NK-92 treated with Interleukin-12 subunit alpha and Interleukin-12 subunit beta, amount 100 ng/mL, for 24 hours (cell line): ENCODE measurements around the gene DOLK.
A peak's percentile ranks its signal among the peaks of the same experiment; 100 is the strongest.

ENCODE experiments used
- DNase-seq: peaks from one replicate; lab custom pipeline; 2025; lab: John Stamatoyannopoulos, UW

The DOLK gene

DNA sequence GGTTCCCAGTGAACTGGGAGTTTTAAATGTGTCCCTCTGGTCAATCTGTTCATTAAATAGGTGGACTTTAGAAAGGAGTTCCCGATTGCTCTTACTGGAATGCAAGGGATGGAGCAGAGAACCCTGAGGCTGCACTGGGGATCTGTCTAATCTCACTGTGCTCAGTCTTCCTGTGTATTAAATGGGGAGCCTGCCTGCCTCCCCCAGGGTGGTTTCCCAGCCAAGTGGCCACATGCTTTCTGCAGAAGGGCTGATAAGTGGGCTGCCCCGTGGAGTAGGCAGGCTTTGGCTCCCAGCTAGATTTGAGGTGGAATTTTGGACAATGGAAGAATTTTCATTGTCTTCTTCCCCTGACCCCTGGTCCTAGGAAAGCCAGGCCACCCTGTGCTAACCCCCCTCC, 40.7 kb downstream of the DOLK start:
- DNase-seq, result no peak

DNA sequence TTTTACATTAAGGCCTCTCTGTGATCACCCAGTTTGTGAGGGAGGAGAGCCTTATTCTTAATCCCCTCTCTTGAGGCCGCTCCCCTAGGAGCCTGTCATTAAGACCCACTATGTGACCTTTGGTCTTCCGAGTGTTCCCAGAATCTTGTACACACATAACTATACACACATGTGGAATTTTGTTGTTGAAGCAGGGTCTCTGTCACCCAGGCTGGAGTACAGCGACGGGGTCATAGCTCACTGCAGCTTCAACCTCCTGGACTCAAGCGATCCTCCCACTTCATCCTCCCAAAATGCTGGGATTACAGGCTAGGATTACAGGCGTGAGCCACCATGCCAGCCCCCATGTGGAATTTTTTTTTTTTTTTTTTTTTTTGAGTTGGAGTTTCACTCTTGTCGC, 41.4 kb downstream of the DOLK start:
- no peak for DNase-seq

DNA sequence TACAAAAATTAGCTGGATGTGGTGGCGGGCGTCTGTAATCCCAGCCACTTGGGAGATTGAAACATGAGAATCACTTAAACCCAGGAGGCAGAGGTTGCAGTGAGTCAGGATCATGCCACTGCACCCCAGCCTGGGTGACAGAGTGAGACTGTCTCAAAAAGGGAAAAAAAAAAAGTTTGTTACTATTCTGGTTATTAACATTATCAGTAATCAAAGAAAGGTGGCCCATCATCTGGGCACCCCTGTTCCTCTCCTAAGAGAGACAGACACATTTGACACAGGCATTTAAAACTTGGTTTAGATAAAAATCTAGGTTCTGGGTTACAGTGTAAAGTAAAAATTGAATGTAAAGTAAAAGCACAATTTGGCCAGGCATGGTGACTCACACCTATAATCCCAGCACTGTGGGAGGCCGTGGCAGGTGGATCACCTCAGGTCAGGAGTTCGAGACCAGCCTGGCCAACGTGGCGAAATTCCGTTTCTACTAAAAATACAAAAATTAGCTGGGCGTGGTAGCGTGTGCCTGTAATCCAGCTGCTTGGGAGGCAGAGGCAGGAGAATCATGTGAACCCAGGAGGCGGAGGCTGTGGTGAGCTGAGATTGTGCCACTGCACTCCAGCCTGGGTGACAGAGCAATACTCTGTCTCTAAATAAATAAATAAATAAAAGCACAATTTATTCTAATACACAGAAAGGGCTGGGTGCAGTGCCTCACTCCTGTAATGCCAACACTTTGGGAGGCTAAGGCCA, 43.4 kb downstream of the DOLK start:
- DNase-seq, result no peak

DNA sequence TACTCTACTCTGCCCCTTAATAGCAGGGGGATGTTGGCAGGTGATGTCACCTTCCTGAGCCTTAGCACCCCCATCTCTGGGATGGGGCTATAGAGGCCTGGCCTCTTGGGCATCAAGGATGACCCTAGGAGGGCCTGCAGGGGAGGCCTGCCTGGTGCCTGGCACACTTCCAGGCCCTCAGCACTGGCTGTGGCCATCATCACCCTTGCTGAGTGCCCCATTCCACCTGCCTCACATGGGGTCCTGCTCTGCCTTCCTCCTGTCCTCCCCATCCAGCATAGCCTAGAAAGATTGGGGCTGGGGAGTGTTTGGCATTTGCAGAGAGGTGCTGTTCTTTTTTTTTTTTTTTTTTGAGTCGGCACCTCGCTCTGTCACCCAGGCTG, 44.3 kb downstream of the DOLK start:
- DNase-seq, result no peak

DNA sequence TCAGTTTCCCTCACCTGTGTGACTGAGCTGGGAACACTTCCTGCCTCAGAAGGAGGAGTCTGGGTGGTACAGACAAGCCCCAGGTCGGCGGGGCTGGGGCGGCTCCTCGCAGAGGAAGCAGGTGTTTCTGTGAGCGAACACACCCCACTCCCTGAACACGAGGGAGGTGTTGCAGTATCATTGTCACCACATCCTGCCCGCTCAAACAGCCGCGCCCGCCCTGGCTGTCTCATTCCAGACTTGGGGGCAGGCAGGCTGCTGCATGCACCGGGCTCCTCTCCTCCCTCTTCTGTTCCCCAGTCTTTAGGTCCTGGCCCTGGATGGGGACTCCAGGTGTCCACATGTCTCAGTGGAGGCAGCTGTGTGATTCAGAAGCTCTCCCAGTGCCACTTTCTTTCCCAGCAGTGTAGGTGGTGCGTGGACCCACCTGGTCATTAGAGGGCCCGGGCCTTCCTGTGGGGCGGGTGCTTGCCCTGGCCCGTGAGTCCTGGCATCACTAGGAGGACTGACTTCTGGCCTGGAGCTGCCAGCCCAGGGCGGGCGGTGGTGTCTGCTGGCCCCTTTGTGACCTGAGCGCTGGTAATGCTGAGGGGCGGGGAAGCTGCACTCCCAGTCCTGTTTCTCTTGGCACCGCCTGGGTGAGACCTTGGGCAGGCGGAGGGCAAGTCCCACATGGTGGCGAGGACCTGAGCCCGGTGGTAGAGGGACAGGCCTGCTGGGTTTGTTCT, 44.9 kb downstream of the DOLK start:
- peak; percentile 62 for DNase-seq

DNA sequence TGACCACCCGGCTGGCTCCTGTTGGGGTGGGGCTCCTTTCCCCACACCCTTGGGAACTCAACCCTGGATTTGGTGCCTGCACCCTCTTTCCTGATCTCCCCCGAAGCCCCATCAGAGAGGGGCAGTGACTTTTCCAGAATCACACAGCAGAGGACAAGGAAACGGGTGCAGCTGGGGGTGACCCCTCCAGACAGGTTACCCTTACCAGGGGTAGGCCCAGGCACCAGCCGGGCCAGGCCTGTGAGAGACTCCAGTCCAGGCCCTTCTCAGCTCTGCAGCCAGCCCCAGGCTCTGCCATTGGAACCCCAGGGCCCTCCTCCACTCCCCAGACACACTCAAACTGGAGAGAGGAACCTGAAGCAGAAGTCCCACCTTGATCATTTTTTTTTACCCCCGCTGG, 45.6 kb downstream of the DOLK start:
- DNase-seq, result no peak

DNA sequence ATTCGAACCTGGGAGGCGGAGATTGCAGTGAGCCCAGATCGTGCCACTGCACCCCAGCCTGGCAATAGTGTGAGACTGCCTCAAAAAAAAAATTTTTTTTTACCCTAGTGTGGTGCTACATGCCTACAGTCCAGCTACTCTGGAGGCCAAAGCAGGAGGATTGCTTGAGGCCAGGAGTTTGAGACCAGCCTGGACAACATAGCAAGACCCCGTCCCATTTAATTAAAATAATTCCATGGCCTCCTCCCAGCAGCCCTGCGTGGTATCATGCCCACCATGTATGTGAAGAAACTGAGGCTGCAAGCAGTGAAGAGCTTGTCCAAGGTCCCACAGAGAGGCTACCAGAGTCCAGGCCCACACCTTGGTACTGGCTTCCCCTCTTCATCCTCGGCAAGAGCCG, 46.0 kb downstream of the DOLK start:
- no peak for DNase-seq

DNA sequence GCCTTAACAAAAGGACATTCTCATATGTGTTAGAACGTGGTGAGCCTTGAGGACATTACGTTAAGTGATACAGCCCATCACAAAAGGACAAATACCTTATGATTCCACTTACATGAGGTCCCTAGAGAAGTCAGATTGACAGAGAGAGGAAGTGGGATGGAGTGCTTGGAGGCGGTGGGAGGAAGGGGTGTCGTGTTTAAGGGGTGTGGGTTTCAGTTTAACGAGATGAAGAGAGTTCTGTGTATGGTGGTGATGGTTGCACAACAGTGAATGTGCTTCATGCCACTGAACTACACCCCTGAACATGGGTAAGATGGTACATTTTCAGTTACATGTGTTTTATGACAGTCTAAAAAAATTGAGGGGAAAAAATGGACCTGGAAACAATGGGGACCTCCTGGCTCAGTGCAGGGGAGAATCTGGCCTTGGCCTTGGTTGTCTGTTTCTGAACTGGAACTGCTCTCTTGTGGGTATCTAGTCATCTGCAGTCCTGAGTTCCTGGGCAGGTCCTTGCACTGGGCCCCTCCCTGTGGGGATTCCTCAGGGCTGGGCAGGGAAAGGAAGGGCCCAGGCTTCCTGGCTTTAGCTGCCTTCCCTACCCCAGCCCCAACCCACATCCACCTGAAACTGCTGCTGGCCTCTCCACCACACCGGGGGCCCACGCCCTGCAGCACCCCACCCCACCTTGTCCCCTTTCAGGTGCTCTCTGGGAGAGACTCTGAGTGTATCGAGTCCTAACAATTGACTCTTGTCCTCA, 47.7 kb downstream of the DOLK start:
- no peak for DNase-seq

DNA sequence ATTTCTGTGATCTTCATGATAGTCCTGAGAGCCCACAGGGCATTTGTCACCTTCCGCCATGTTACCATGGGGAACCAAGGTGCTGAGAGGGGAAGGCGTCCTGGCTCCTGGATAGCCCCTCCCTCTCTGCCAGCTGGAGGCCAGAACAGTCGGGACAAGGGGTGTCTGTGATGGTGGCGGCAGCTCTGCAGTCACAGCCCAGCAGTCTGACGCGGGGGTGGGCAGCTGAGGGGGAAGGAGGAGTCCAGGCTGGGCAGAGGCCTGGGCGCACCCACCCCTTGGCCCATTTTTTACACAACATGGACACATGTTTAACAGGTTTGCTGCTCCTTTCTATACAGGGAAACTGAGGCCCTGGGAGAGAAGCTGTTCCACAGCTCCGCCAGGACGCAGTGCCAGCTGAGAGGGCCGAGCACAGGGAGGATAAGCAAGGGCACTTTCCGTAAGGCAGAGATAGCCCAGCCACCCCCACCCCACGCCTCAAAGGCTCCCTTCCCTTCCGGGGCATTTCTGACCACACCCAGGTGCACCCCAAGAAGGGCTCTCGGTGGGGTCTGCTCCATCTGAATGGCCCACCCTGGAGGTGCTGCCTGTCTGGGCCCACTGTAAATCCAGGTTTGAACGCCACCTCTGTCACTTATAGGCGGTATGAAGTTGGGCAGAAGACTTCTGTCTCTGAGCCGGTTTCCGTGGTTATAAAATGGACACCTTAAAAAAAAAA, 48.4 kb downstream of the DOLK start:
- DNase-seq, result no peak

DNA sequence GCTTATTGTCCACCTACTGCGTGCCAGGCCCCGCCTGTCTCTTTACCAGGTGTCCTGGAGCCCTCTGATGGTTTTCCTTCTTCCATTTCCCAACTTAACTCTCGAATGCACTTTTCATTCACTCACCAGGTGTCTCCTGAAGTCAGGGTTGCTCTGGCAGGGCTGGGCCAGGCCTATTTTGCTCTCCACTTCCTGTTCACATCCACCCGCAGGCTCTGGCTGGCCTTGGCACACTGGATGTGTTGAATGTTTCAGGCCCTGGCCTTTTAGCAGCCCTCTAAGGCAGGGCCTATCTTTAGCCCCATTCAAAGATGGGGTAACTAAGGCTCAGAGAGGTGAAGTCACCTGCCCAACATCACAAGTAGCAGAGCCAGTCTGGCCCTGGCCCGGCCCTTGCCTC, 49.0 kb downstream of the DOLK start:
- DNase-seq, result no peak

DNA sequence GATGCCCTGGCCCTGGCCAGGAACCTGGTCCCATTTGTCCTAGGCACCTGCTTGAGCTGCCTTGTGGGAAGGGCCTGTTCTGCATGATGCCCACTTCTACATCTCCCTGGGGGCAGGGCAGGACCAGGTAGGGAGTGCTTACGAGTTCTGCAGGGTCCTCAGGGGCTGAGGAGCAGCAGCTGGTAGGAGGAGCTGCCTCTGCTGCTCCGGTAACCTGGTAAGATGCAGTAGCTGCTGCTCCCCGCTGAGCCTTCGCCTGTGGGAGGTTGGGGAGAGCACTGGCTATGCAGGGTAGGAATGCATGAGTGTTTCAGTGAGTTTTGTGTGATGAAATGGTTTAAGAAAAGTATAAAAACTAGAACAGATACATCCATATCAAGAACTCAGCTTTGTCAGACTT, 51.8 kb downstream of the DOLK start:
- DNase-seq, result no peak
